Common myeloid progenitor, CD34-positive (primary cell): ENCODE results near the gene ZNF789.

Experiments used
- CTCF ChIA-PET: fragments of 350-600 bp; sonication (Branson Sonifier 250); formaldehyde crosslinking; loops from one replicate; lab custom pipeline; 2021; ENCODE audit warnings: antibody characterized with exemption; lab: Charles Lee
- POLR2A ChIA-PET: fragments of 350-600 bp; sonication (Branson Sonifier 250); formaldehyde crosslinking; loops from one replicate; lab custom pipeline; 2021; ENCODE audit warnings: antibody characterized with exemption; lab: Charles Lee
- DNase-seq, 3 donors: peaks; one replicate each; pipeline versions ENCODE4 v3.0.0 to v3.0.0-alpha.2; 2013
- H3K27ac ChIP-seq, 2 experiments: 1 replicate in 1 of 2; 2 replicates in 1 of 2; pipeline ENCODE4 v1.7.0; 2013; ENCODE audit warnings: inconsistent platforms in 2 of 2, low read length in 2 of 2, mild to moderate bottlenecking in 2 of 2, low read depth in 1 of 2, moderate library complexity in 1 of 2; ENCODE audit not compliant: severe bottlenecking in 2 of 2, insufficient read depth in 1 of 2, poor library complexity in 1 of 2
- H3K27me3 ChIP-seq, 5 experiments: replicated peaks in 2 of 5; 1 replicate in 3 of 5; 2 replicates in 2 of 5; pipeline versions ENCODE4 v1.6.1 to v1.7.0; 2013; ENCODE audit warnings: low read length in 4 of 5, mild to moderate bottlenecking in 2 of 5, moderate library complexity in 2 of 5, inconsistent platforms in 1 of 5; ENCODE audit not compliant: insufficient read depth in 5 of 5, control insufficient read depth in 4 of 5
- H3K36me3 ChIP-seq, 4 experiments: 1 replicate in 2 of 4; 2 replicates in 2 of 4; pipeline versions ENCODE4 v1.6.1 to v1.7.0; 2013; ENCODE audit warnings: low read length in 3 of 4, control low read depth in 1 of 4, mild to moderate bottlenecking in 1 of 4; ENCODE audit not compliant: control insufficient read depth in 4 of 4, insufficient read depth in 4 of 4
- H3K4me1 ChIP-seq, 4 experiments: 1 replicate in 3 of 4; 2 replicates in 1 of 4; pipeline versions ENCODE4 v1.6.1 to v1.7.1; 2013; ENCODE audit warnings: low read length in 3 of 4, mild to moderate bottlenecking in 3 of 4, control low read depth in 1 of 4, inconsistent platforms in 1 of 4, moderate library complexity in 1 of 4; ENCODE audit not compliant: control insufficient read depth in 4 of 4, insufficient read depth in 4 of 4; ENCODE audit errors: control extremely low read depth in 1 of 4
- H3K4me3 ChIP-seq, 7 experiments: 1 replicate in 4 of 7; 2 replicates in 3 of 7; pipeline versions ENCODE4 v1.5.1 to v1.7.0; 2013; ENCODE audit warnings: mild to moderate bottlenecking in 7 of 7, low read length in 6 of 7, moderate library complexity in 6 of 7, inconsistent platforms in 2 of 7, low read depth in 2 of 7, control low read depth in 1 of 7; ENCODE audit not compliant: insufficient read depth in 4 of 7, control insufficient read depth in 1 of 7; ENCODE audit errors: extremely low read depth in 1 of 7
- H3K9me3 ChIP-seq, 5 experiments: 1 replicate in 4 of 5; 2 replicates in 1 of 5; pipeline versions ENCODE4 v1.6.1 to v1.7.1; 2013; ENCODE audit warnings: low read length in 4 of 5, mild to moderate bottlenecking in 2 of 5, inconsistent platforms in 1 of 5, low read depth in 1 of 5, moderate library complexity in 1 of 5; ENCODE audit not compliant: control insufficient read depth in 4 of 5, insufficient read depth in 2 of 5; ENCODE audit errors: control extremely low read depth in 1 of 5
- WGBS: methylation state at CpG from one replicate; pipeline ENCODE4 v1.1.5; 2013; ENCODE audit not compliant: insufficient coverage; 5-methylcytosine and 5-hydroxymethylcytosine counted together

The ZNF789 gene

GRCh38 chr7:99490878-99491277, 18.2 kb downstream of the ZNF789 start:
- no peak overlapping the region for H3K4me3 ChIP-seq
- DNase-seq = no peak
- WGBS = no CpG with 5 or more reads among the region's 3 CpGs
- H3K27me3 ChIP-seq = no peaks in the 10 kb centered on the region
- ChIA-PET CTCF (interaction anchor here (1.2 to 2.8 kb wide), 3 partner anchors 12 to 40 kb away, joined by 3 to 11 read pairs (median 4); partner anchors contain the start of gene ZNF789), POLR2A (no interaction called here)
- H3K36me3 ChIP-seq = peaks cover 20 to 48% (median 35%) of the 10 kb centered on the region in 4 experiments
- H3K4me1 ChIP-seq = no peaks in the 10 kb centered on the region
- peaks cover 8 to 30% (median 17%) of the 10 kb centered on the region in 5 experiments for H3K9me3 ChIP-seq
- no peak overlapping the region for H3K27ac ChIP-seq

GRCh38 chr7:99493823-99494222, 21.1 kb downstream of the ZNF789 start:
- H3K9me3 ChIP-seq = peaks cover 8 to 34% (median 17%) of the 10 kb centered on the region in 5 experiments
- H3K4me3 ChIP-seq = peak overlapping the region in 1 of 7 experiments; percentile 10
- WGBS = 100% methylated on average over 6 of the region's 6 CpGs
- H3K4me1 ChIP-seq = peaks cover 11 to 16% (median 15%) of the 10 kb centered on the region in 4 experiments
- H3K27me3 ChIP-seq = no peaks in the 10 kb centered on the region
- peaks cover 16 to 49% (median 39%) of the 10 kb centered on the region in 4 experiments for H3K36me3 ChIP-seq
- no peak overlapping the region for H3K27ac ChIP-seq
- ChIA-PET POLR2A (interaction anchor here (0.5 kb wide), 1 partner anchor 73 kb away, joined by 3 read pairs; no protein-coding TSS in a partner anchor), CTCF (no interaction called here)
- DNase-seq = no peak

GRCh38 chr7:99497766-99498545, 25.3 kb downstream of the ZNF789 start:
- ChIA-PET POLR2A (interaction anchor here (0.8 kb wide), 1 partner anchor 119 kb away, joined by 3 read pairs; the partner anchor contains the start of gene ZSCAN25), CTCF (interaction anchor here (0.8 kb wide), 1 partner anchor 13 kb away, joined by 3 read pairs; no protein-coding TSS in a partner anchor)
- WGBS = 77% methylated on average over 3 of the region's 6 CpGs
- peaks cover 11 to 40% (median 30%) of the 10 kb centered on the region in 4 experiments for H3K36me3 ChIP-seq
- peaks cover 8 to 26% (median 17%) of the 10 kb centered on the region in 5 experiments for H3K9me3 ChIP-seq
- peak; percentile 20 to 77 (median 62) for DNase-seq
- H3K27ac ChIP-seq = peak overlapping the region in 1 of 2 experiments; percentile 100
- peaks cover 12 to 30% (median 21%) of the 10 kb centered on the region in 4 experiments for H3K4me1 ChIP-seq
- H3K27me3 ChIP-seq = no peaks in the 10 kb centered on the region
- H3K4me3 ChIP-seq = peak overlapping the region in 6 of 7 experiments; percentile 52 to 100 (median 98)

- DNase-seq = no peak
- Histone ChIP-seq H3K27me3 (no peaks in the 10 kb centered on the region), H3K4me3 (peak overlapping the region in 6 of 7 experiments; percentile 52 to 100 (median 98)), H3K27ac (peak overlapping the region; percentile 99 to 100), H3K9me3 (peaks cover 6 to 20% (median 14%) of the 10 kb centered on the region in 5 experiments), H3K36me3 (peaks cover 10 to 34% (median 24%) of the 10 kb centered on the region in 4 experiments), H3K4me1 (peaks cover 12 to 30% (median 21%) of the 10 kb centered on the region in 4 experiments)
- POLR2A ChIA-PET = interaction anchor here (0.8 kb wide), 1 partner anchor 118 kb away, joined by 3 read pairs; the partner anchor contains the start of gene ZSCAN25
- CTCF ChIA-PET = no interaction called here
- 82% methylated on average over 9 of the region's 11 CpGs for WGBS
Measured at GRCh38 chr7:99498546-99498944, 25.9 kb downstream of the ZNF789 start.

- POLR2A ChIA-PET = interaction anchor here (1.1 to 1.9 kb wide), 3 partner anchors 34 to 59 kb away, joined by 3 to 7 read pairs (median 7); partner anchors contain the start of genes ATP5MF, FAM200A and ZNF655
- H3K9me3 ChIP-seq = peaks cover 0 to 12% (median 6%) of the 10 kb centered on the region in 5 experiments
- CTCF ChIA-PET = no interaction called here
- 0% methylated on average over 8 of the region's 14 CpGs for WGBS
- peaks cover 2 to 26% (median 16%) of the 10 kb centered on the region in 4 experiments for H3K36me3 ChIP-seq
- H3K27me3 ChIP-seq = no peaks in the 10 kb centered on the region
- peak overlapping the region; percentile 86 to 100 (median 99) for H3K4me3 ChIP-seq
- peak; percentile 65 to 88 (median 76) for DNase-seq
- H3K27ac ChIP-seq = peak overlapping the region; percentile 99 to 100
- H3K4me1 ChIP-seq = peaks cover 12 to 30% (median 24%) of the 10 kb centered on the region in 4 experiments
Measured at GRCh38 chr7:99499371-99499720, 26.7 kb downstream of the ZNF789 start.

- Histone ChIP-seq H3K27me3 (no peaks in the 10 kb centered on the region), H3K4me3 (peak within 1 kb of the TSS; percentile 86 to 100 (median 99)), H3K4me1 (peaks cover 12 to 30% (median 24%) of the 10 kb centered on the region in 4 experiments), H3K27ac (peak within 1 kb of the TSS; percentile 99 to 100), H3K36me3 (peaks cover 0 to 20% (median 12%) of the 10 kb centered on the region in 4 experiments), H3K9me3 (peaks cover 0 to 6% (median under 1%) of the 10 kb centered on the region in 5 experiments)
- peak; percentile 93 to 95 (median 94) for DNase-seq
- under 1% methylated on average over 64 of the region's 68 CpGs for whole genome bisulfite sequencing
- ChIA-PET CTCF (interaction anchor here (0.9 kb wide), 1 partner anchor 40 kb away, joined by 5 read pairs; no protein-coding TSS in a partner anchor), POLR2A (interaction anchor here (0.6 to 1.9 kb wide), 6 partner anchors 34 to 414 kb away, joined by 3 to 7 read pairs (median 4); partner anchors contain the start of genes ATP5MF, BUD31, FAM200A and ZNF655)
Measured at GRCh38 chr7:99499721-99500636, 27.3 kb downstream of the ZNF789 start, which contains the start of gene ZNF394. TSS of gene ZNF394 (minus strand) at chr7:99500281. CDS start at chr7:99500093, 188 bp downstream.
